ENCODE data around the gene TRMT2B. TPM values are rescaled to one million over a fixed set of nuclear protein-coding genes. Genes with fewer than 3 reads are reported as not detected.
"Not testable (repeated sequence)": the region's sequence is repeated elsewhere in the genome, so short reads cannot be mapped to it uniquely, and the experiment has no call there.

The TRMT2B gene
- total RNA-seq, 1 experiment from 2014 or later = 9.5 TPM

- no peaks in the 10 kb centered on the region for H3K9me2 ChIP-seq (ENCODE audit: insufficient read depth)
Observed at GRCh38 chrX:100984818-100985217, 67.1 kb downstream of the TRMT2B start.

GRCh38 chrX:100981498-100981845, 70.4 kb downstream of the TRMT2B start:
- H3K79me2 ChIP-seq (ENCODE audit: insufficient read depth, low read length); POLR2A ChIA-PET; CTCF ChIA-PET; H3K27me3 ChIP-seq (ENCODE audit: insufficient read depth, low read length); H3K9me2 ChIP-seq (ENCODE audit: insufficient read depth); DNase-seq (ENCODE audit: low read depth, low spot score); BruUV-seq (replicated peaks); ATAC-seq; H3K9me3 ChIP-seq (ENCODE audit: control insufficient read depth in 1 of 2, insufficient read depth in 1 of 2, low read depth in 1 of 2, low read length in 2 of 2); H3K4me3 ChIP-seq (replicated peaks in 1 of 2; ENCODE audit: low read depth in 1 of 2, low read length in 2 of 2); H4K20me1 ChIP-seq (ENCODE audit: insufficient read depth); H3K36me3 ChIP-seq (ENCODE audit: control insufficient read depth in 1 of 2, insufficient read depth in 2 of 2, low read length in 2 of 2); intact Hi-C loops (cut with micrococcal nuclease); H2AFZ ChIP-seq (ENCODE audit: low read depth, low read length, poor library complexity, severe bottlenecking): not testable (repeated sequence)
- RAD21 ChIA-PET (ENCODE audit: low non-redundant PET in 1 of 2, low total read pairs in 2 of 2, uncharacterized antibody in 2 of 2, unreplicated experiment in 2 of 2) = interaction anchor here in 1 of 2 experiments (0.7 kb wide), 1 partner anchor 174 kb away, joined by 3 read pairs; no protein-coding TSS in a partner anchor
- Histone ChIP-seq H3K4me1 (ENCODE audit: control insufficient read depth in 1 of 2, insufficient read depth in 2 of 2, low read length in 2 of 2) (peaks cover 19 to 29% of the 10 kb centered on the region in 2 experiments), H3K9ac (ENCODE audit: low read length) (0 out of 2 replicates have a peak overlapping the region, but pooled peaks have one; percentile 48), H3K27ac (ENCODE audit: low read depth, low read length) (peak overlapping the region; percentile 76), H3K4me2 (ENCODE audit: low read length) (peak overlapping the region; percentile 65)

More at GRCh38 chrX:100984818-100985217, 67.1 kb downstream of the TRMT2B start:
- peaks cover 18 to 24% of the 10 kb centered on the region in 2 experiments for H3K4me1 ChIP-seq (ENCODE audit: control insufficient read depth in 1 of 2, insufficient read depth in 2 of 2, low read length in 2 of 2)
- H3K36me3 ChIP-seq (ENCODE audit: control insufficient read depth in 1 of 2, insufficient read depth in 2 of 2, low read length in 2 of 2) = no peaks in the 10 kb centered on the region
- no peak overlapping the region for H2AFZ ChIP-seq (ENCODE audit: low read depth, low read length, poor library complexity, severe bottlenecking)
- H3K27me3 ChIP-seq (ENCODE audit: insufficient read depth, low read length) = no peaks in the 10 kb centered on the region
- no peaks in the 10 kb centered on the region for H4K20me1 ChIP-seq (ENCODE audit: insufficient read depth)
- no peaks in the 10 kb centered on the region for H3K79me2 ChIP-seq (ENCODE audit: insufficient read depth, low read length)
- H3K4me3 ChIP-seq (replicated peaks in 1 of 2; ENCODE audit: low read depth in 1 of 2, low read length in 2 of 2) = no peak overlapping the region
- no peak overlapping the region for H3K9ac ChIP-seq (ENCODE audit: low read length)
- CTCF ChIA-PET = no interaction called here
- H3K9me3 ChIP-seq (ENCODE audit: control insufficient read depth in 1 of 2, insufficient read depth in 1 of 2, low read depth in 1 of 2, low read length in 2 of 2) = no peaks in the 10 kb centered on the region
- no peak for TF ChIP-seq ELF1 (IDR thresholded peaks at IDR 0.05; ENCODE audit: borderline replicate concordance, low read depth)
- TF ChIP-seq CBX3 (IDR thresholded peaks at IDR 0.05; ENCODE audit: low read depth) = no peak
- no peak for TF ChIP-seq CTCF (IDR thresholded peaks at IDR 0.05 in 2 of 3, conservative IDR thresholded peaks at IDR 0.05 in 1 of 3; ENCODE audit: borderline replicate concordance in 1 of 3, insufficient read depth in 1 of 3, low read depth in 2 of 3, low read length in 2 of 3)
- no peak overlapping the region for H3K4me2 ChIP-seq (ENCODE audit: low read length)
- POLR2A ChIA-PET = no interaction called here
- BruUV-seq (replicated peaks) = no TSS peak
- RAD21 ChIA-PET (ENCODE audit: low non-redundant PET in 1 of 2, low total read pairs in 2 of 2, uncharacterized antibody in 2 of 2, unreplicated experiment in 2 of 2) = no interaction called here
- no peak overlapping the region for H3K27ac ChIP-seq (ENCODE audit: low read depth, low read length)
- DNase-seq (ENCODE audit: low read depth, low spot score) (no peak), ATAC-seq (no peak)
- intact Hi-C loops (cut with micrococcal nuclease) = no loop called here

Measured in HCT116 (cell line).